PFSK-1 (cell line): ENCODE measurements around the gene FAM184A.

Source experiments
- FOXP2 ChIP-seq: optimal IDR thresholded peaks from 2 replicates; pipeline ENCODE3; 2011; ENCODE audit warnings: borderline replicate concordance, control low read depth, inconsistent platforms; ENCODE audit not compliant: insufficient read depth; ENCODE audit errors: extremely low read length, extremely low read depth
- POLR2AphosphoS5 ChIP-seq: IDR thresholded peaks from 2 replicates; pipeline ENCODE4 v1.6.1; 2012; ENCODE audit warnings: low read depth, mild to moderate bottlenecking, control low read depth, low read length, moderate library complexity
- SIN3A ChIP-seq: IDR thresholded peaks from 2 replicates; pipeline ENCODE4 v1.6.1; 2012; ENCODE audit warnings: mild to moderate bottlenecking, low read length, moderate library complexity, borderline replicate concordance; ENCODE audit not compliant: insufficient read depth
- TAF1 ChIP-seq: IDR thresholded peaks from 2 replicates; pipeline ENCODE4 v1.6.1; 2012; ENCODE audit warnings: low read length, control low read depth, borderline replicate concordance; ENCODE audit not compliant: insufficient read depth
- TF ChIP-seq, protein P1 (sequence below), 2 experiments: IDR thresholded peaks; 2 replicates each; pipeline versions ENCODE4 v1.6.1 to v1.8.0; 2011 to 2012; ENCODE audit warnings: low read depth in 2 of 2, low read length in 2 of 2, control low read depth in 1 of 2, inconsistent platforms in 1 of 2, mild to moderate bottlenecking in 1 of 2, moderate library complexity in 1 of 2; ENCODE audit not compliant: insufficient read depth in 1 of 2

Gene FAM184A

DNA sequence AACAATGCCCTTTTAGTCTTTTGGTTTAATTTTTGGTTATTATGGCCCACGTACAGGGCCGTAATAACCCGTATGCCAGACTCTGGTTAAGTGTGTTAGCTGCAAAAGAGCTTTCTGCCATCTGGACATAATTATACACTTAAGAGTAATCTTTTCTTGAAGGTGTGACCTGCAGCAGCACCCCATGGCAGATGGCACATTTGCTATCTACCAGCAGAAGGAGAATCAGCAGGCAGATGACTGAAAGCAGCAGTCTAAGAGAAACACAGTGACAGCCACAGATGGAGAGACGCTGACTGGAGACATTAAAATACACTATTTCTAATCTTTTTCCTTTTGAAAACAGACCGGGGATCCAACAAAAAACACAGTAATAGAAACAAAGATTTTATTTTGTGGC, 165.8 kb downstream of the FAM184A start:
- TF ChIP-seq, protein P1, sequence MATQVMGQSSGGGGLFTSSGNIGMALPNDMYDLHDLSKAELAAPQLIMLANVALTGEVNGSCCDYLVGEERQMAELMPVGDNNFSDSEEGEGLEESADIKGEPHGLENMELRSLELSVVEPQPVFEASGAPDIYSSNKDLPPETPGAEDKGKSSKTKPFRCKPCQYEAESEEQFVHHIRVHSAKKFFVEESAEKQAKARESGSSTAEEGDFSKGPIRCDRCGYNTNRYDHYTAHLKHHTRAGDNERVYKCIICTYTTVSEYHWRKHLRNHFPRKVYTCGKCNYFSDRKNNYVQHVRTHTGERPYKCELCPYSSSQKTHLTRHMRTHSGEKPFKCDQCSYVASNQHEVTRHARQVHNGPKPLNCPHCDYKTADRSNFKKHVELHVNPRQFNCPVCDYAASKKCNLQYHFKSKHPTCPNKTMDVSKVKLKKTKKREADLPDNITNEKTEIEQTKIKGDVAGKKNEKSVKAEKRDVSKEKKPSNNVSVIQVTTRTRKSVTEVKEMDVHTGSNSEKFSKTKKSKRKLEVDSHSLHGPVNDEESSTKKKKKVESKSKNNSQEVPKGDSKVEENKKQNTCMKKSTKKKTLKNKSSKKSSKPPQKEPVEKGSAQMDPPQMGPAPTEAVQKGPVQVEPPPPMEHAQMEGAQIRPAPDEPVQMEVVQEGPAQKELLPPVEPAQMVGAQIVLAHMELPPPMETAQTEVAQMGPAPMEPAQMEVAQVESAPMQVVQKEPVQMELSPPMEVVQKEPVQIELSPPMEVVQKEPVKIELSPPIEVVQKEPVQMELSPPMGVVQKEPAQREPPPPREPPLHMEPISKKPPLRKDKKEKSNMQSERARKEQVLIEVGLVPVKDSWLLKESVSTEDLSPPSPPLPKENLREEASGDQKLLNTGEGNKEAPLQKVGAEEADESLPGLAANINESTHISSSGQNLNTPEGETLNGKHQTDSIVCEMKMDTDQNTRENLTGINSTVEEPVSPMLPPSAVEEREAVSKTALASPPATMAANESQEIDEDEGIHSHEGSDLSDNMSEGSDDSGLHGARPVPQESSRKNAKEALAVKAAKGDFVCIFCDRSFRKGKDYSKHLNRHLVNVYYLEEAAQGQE (IDR thresholded peaks at IDR 0.05; ENCODE audit: insufficient read depth in 1 of 2, low read depth in 2 of 2, low read length in 2 of 2), result no peak
- TF ChIP-seq POLR2AphosphoS5, result no peak
- no peak for TF ChIP-seq FOXP2
- no peak for TF ChIP-seq TAF1
- TF ChIP-seq SIN3A, result no peak
